H1 (cell line): ENCODE data around the gene TBC1D22B. TPM values are rescaled to one million over a fixed set of nuclear protein-coding genes. Genes with fewer than 3 reads are reported as not detected.

Source experiments
- ASH2L ChIP-seq: fragments of 200-600, 300-600 bp; sonication (generic); IDR thresholded peaks from one replicate; pipeline ENCODE4 v1.7.1; 2017; ENCODE audit warnings: low read length
- BRCA1 ChIP-seq: IDR thresholded peaks from 2 replicates; pipeline ENCODE4 v1.6.1; 2012; ENCODE audit warnings: low read depth, low read length, improper control_type of control experiment
- CHD7 ChIP-seq: fragments of 300-600 bp; sonication (generic); IDR thresholded peaks from 2 replicates; pipeline ENCODE4 v1.7.1; 2012; ENCODE audit warnings: low read length, moderate library complexity, mild to moderate bottlenecking, inconsistent platforms; ENCODE audit not compliant: insufficient replicate concordance
- EGR1 ChIP-seq: IDR thresholded peaks from 2 replicates; pipeline ENCODE4 v1.6.1; 2011; ENCODE audit warnings: low read depth, low read length, borderline replicate concordance
- EP300 ChIP-seq, 2 experiments: IDR thresholded peaks; 1 replicate in 1 of 2; 2 replicates in 1 of 2; pipeline ENCODE4 v1.6.1; 2011 to 2012; ENCODE audit warnings: low read depth in 2 of 2, low read length in 2 of 2, mild to moderate bottlenecking in 2 of 2, borderline replicate concordance in 1 of 2, inconsistent platforms in 1 of 2, moderate library complexity in 1 of 2
- JUN ChIP-seq: IDR thresholded peaks from 2 replicates; pipeline ENCODE4 v1.6.1; 2011; ENCODE audit warnings: low read depth, mild to moderate bottlenecking, improper control_type of control experiment, low read length
- POU5F1 ChIP-seq: IDR thresholded peaks from 2 replicates; pipeline ENCODE4 v1.6.1; 2011; ENCODE audit warnings: low read depth, mild to moderate bottlenecking, low read length, moderate library complexity
- RBBP5 ChIP-seq: IDR thresholded peaks from 2 replicates; pipeline ENCODE4 v1.7.1; 2012; ENCODE audit warnings: low read depth, mild to moderate bottlenecking, inconsistent platforms, low read length, moderate library complexity, borderline replicate concordance
- RXRA ChIP-seq: IDR thresholded peaks from 2 replicates; pipeline ENCODE4 v1.6.1; 2011; ENCODE audit warnings: low read depth, mild to moderate bottlenecking, low read length, moderate library complexity; ENCODE audit not compliant: insufficient read depth
- SP4 ChIP-seq: IDR thresholded peaks from 2 replicates; pipeline ENCODE4 v1.6.1; 2012; ENCODE audit warnings: low read length, inconsistent platforms
- SUZ12 ChIP-seq: fragments of 200-600 bp; sonication (generic); IDR thresholded peaks from 2 replicates; pipeline ENCODE4 v1.6.1; 2012; ENCODE audit warnings: mild to moderate bottlenecking, inconsistent platforms, low read length, moderate library complexity, mixed read lengths
- polyA plus RNA-seq, 7 experiments: library from polyadenylated mRNA; depleted of rRNA in 3 of 7; stranded (reverse) in 5 of 7; unstranded in 2 of 7; fragments of >200 nt in 5 of 7; fragments of 200-250 nt in 2 of 7; gene quantifications; 1 replicate in 5 of 7; 2 replicates in 1 of 7; 4 replicates in 1 of 7; pipeline versions ENCODE4 v1.2.1 to v1.2.3, GENCODE V29; 2011 to 2013; ENCODE audit warnings: missing spikeins in 2 of 7, mixed read lengths in 2 of 7
- total RNA-seq: library from RNA; stranded (reverse); fragmentation: NEBNext Ultra II Directional; extraction: Animal tissue kit (Norgen Biotek cat#: 25700); gene quantifications from 2 replicates; pipeline ENCODE4 v1.2.1, GENCODE V29; 2021

Gene TBC1D22B
- total and polyA plus RNA-seq, 2 of the 8 experiments (the other 6 are each of a cell fraction or from before 2014, with no cell fraction given), result 10.1 to 17.4 TPM

- TF ChIP-seq CHD7, result no peak
- no peak for TF ChIP-seq EGR1
- no peak for TF ChIP-seq RXRA
- TF ChIP-seq JUN, result no peak
- TF ChIP-seq POU5F1, result no peak
- TF ChIP-seq RBBP5, result no peak
- TF ChIP-seq EP300 (IDR thresholded peaks at IDR 0.05; ENCODE audit: borderline replicate concordance in 1 of 2, low read depth in 2 of 2, low read length in 2 of 2), result no peak
- no peak for TF ChIP-seq SUZ12
- no peak for TF ChIP-seq ASH2L
- TF ChIP-seq BRCA1, result no peak
- no peak for TF ChIP-seq SP4
Observed at GRCh38 chr6:37269105-37269504, 11.5 kb downstream of the TBC1D22B start (continued).
